Loucy (cell line): Measurements from ENCODE around the gene PALLD.

ENCODE experiments used
- H2AFZ ChIP-seq: fragments of 200-600 bp; sonication (generic); 2 replicates; pipeline ENCODE4 v1.6.0; 2016; ENCODE audit warnings: antibody characterized with exemption, mild to moderate bottlenecking, low read length, moderate library complexity
- H3F3A ChIP-seq: fragments of 200-600 bp; 2 replicates; pipeline ENCODE4 v1.6.0; 2016; ENCODE audit warnings: antibody characterized with exemption, low read depth, mild to moderate bottlenecking
- H3K27me3 ChIP-seq: fragments of 200-600 bp; sonication (generic); 2 replicates; pipeline ENCODE4 v1.6.1; 2014; ENCODE audit warnings: low read length, mild to moderate bottlenecking; ENCODE audit not compliant: insufficient read depth, poor library complexity, severe bottlenecking
- H3K36me3 ChIP-seq: fragments of 200-600 bp; sonication (generic); 2 replicates; pipeline ENCODE4 v1.6.1; 2016; ENCODE audit warnings: low read length; ENCODE audit not compliant: insufficient read depth
- H3K4me1 ChIP-seq: fragments of 200-600 bp; sonication (generic); 2 replicates; pipeline ENCODE4 v1.5.1; 2014; ENCODE audit warnings: low read length, mild to moderate bottlenecking; ENCODE audit not compliant: insufficient read depth, poor library complexity, severe bottlenecking
- H3K4me2 ChIP-seq: fragments of 200-600 bp; sonication (generic); 2 replicates; pipeline ENCODE4 v1.6.0; 2014; ENCODE audit warnings: antibody characterized with exemption, low read length, low read depth, mild to moderate bottlenecking; ENCODE audit not compliant: poor library complexity, severe bottlenecking
- H3K4me3 ChIP-seq: fragments of 200-600 bp; sonication (generic); 2 replicates; pipeline ENCODE4 v1.5.1; 2014; ENCODE audit warnings: low read length, mild to moderate bottlenecking, mixed read lengths; ENCODE audit not compliant: poor library complexity, severe bottlenecking
- H3K79me2 ChIP-seq: fragments of 200-600 bp; sonication (generic); 2 replicates; pipeline ENCODE4 v1.6.1; 2014; ENCODE audit warnings: low read length; ENCODE audit not compliant: insufficient read depth
- H3K9ac ChIP-seq: fragments of 200-600 bp; sonication (generic); 2 replicates; pipeline ENCODE4 v1.6.0; 2014; ENCODE audit warnings: mild to moderate bottlenecking, low read depth, low read length, moderate library complexity; ENCODE audit not compliant: poor library complexity, severe bottlenecking
- H3K9me2 ChIP-seq: fragments of 200-600 bp; sonication (generic); replicated peaks from 2 replicates; pipeline ENCODE4 v1.6.1; 2016; ENCODE audit warnings: low read depth, low read length, mixed read lengths
- H3K9me3 ChIP-seq: fragments of 200-600 bp; sonication (generic); 2 replicates; pipeline ENCODE4 v1.6.1; 2014; ENCODE audit warnings: mild to moderate bottlenecking, antibody characterized with exemption, low read length, low read depth; ENCODE audit not compliant: insufficient read depth
- H4K20me1 ChIP-seq: fragments of 200-600 bp; sonication (generic); 2 replicates; pipeline ENCODE4 v1.6.0; 2014; ENCODE audit warnings: antibody characterized with exemption, low read length, mild to moderate bottlenecking; ENCODE audit not compliant: insufficient read depth, poor library complexity, severe bottlenecking
- CTCF ChIP-seq: fragments of 200-600 bp; sonication (generic); conservative IDR thresholded peaks from 2 replicates; pipeline ENCODE4 v1.5.1; 2014; ENCODE audit warnings: mild to moderate bottlenecking, antibody characterized with exemption, low read length
- EZH2phosphoT487 ChIP-seq: fragments of 200-600 bp; IDR thresholded peaks from 2 replicates; pipeline ENCODE4 v1.6.1; 2018; ENCODE audit warnings: antibody characterized with exemption, mild to moderate bottlenecking, moderate library complexity, borderline replicate concordance

PALLD gene

GRCh38 chr4:168731006-168731636 lies 234.3 kb downstream of the PALLD start:
- no peak overlapping the region for H3K4me2 ChIP-seq
- no peaks in the 10 kb centered on the region for H3K9me2 ChIP-seq
- no peaks in the 10 kb centered on the region for H3K4me1 ChIP-seq
- H3K79me2 ChIP-seq, result no peaks in the 10 kb centered on the region
- H3K9me3 ChIP-seq, result no peaks in the 10 kb centered on the region
- no peaks in the 10 kb centered on the region for H3K36me3 ChIP-seq
- no peaks in the 10 kb centered on the region for H4K20me1 ChIP-seq
- no peak overlapping the region for H3K9ac ChIP-seq
- TF ChIP-seq EZH2phosphoT487, result no peak
- no peak for TF ChIP-seq CTCF
- H2AFZ ChIP-seq, result no peak overlapping the region
- H3F3A ChIP-seq, result no peaks in the 10 kb centered on the region
- no peaks in the 10 kb centered on the region for H3K27me3 ChIP-seq
- no peak overlapping the region for H3K4me3 ChIP-seq

- Histone ChIP-seq H3K4me2 (no peak overlapping the region), H3K27me3 (no peaks in the 10 kb centered on the region), H3K4me3 (no peak overlapping the region), H3K9me3 (no peaks in the 10 kb centered on the region), H3K36me3 (no peaks in the 10 kb centered on the region), H2AFZ (no peak overlapping the region), H3F3A (no peaks in the 10 kb centered on the region), H3K9me2 (no peaks in the 10 kb centered on the region), H3K4me1 (no peaks in the 10 kb centered on the region), H4K20me1 (no peaks in the 10 kb centered on the region), H3K9ac (no peak overlapping the region), H3K79me2 (no peaks in the 10 kb centered on the region)
- TF ChIP-seq EZH2phosphoT487, result no peak
- no peak for TF ChIP-seq CTCF
These were observed 235.0 kb downstream of the PALLD start for GRCh38 chr4:168731706-168732414.

- no peak for TF ChIP-seq CTCF
- TF ChIP-seq EZH2phosphoT487, result no peak
- Histone ChIP-seq H3K36me3 (no peaks in the 10 kb centered on the region), H3K9ac (no peak overlapping the region), H3K4me1 (no peaks in the 10 kb centered on the region), H4K20me1 (no peaks in the 10 kb centered on the region), H3K79me2 (no peaks in the 10 kb centered on the region), H3K9me2 (no peaks in the 10 kb centered on the region), H3F3A (no peaks in the 10 kb centered on the region), H3K4me3 (no peak overlapping the region), H3K27me3 (no peaks in the 10 kb centered on the region), H3K9me3 (no peaks in the 10 kb centered on the region), H2AFZ (no peak overlapping the region), H3K4me2 (no peak overlapping the region)
These were observed 235.9 kb downstream of the PALLD start for GRCh38 chr4:168732714-168733113.
